Measurements from ENCODE around the gene INAFM2. TPM values are rescaled to one million over a fixed set of nuclear protein-coding genes. Genes with fewer than 3 reads are reported as not detected.

The INAFM2 gene
- total and polyA plus RNA-seq, 9 of the 15 experiments (the other 6 are each of a cell fraction or from before 2014, with no cell fraction given): 11.8 to 43.1 (median 27.2) TPM

- intact Hi-C loops (cut with micrococcal nuclease) (loop anchor here (5.0 kb wide), 1 partner anchor 64 kb away; no protein-coding TSS in a partner anchor), in situ Hi-C loops (cut with MboI) (no loop called here)
- no peaks in the 10 kb centered on the region for H3K9me3 ChIP-seq (replicated peaks; ENCODE audit: control insufficient read depth, insufficient read depth, low read depth, low read length)
- peaks cover 0 to 9% of the 10 kb centered on the region in 2 experiments; a peak in 1 of 5 replicates for H3K27me3 ChIP-seq (ENCODE audit: control insufficient read depth in 2 of 2, insufficient read depth in 2 of 2, low read length in 2 of 2)
- H3K9ac ChIP-seq (ENCODE audit: insufficient read depth in 1 of 2, low read depth in 2 of 2, low read length in 2 of 2): peak overlapping the region in 1 of 2 experiments; percentile 75; a peak in 2 of 4 replicates
- ChIA-PET CTCF (ENCODE audit: low intra/inter-chr PET ratio) (no interaction called here), POLR2A (interaction anchor here (0.6 kb wide), 1 partner anchor 61 kb away, joined by 3 read pairs; no protein-coding TSS in a partner anchor)
- H3K79me2 ChIP-seq (ENCODE audit: control insufficient read depth, insufficient read depth, low read length): no peaks in the 10 kb centered on the region
- 23% methylated on average over 21 of the region's 31 CpGs for WGBS (ENCODE audit: insufficient coverage, low coverage, missing lambda C conversion rate)
- H3K4me1 ChIP-seq (replicated peaks in 1 of 2; ENCODE audit: control insufficient read depth in 2 of 2, insufficient read depth in 2 of 2, low read length in 2 of 2): peaks cover 6 to 26% of the 10 kb centered on the region in 2 experiments; a peak in 4 of 5 replicates
- no TSS peak for BruUV-seq (replicated peaks)
- H3K27ac ChIP-seq (ENCODE audit: extremely low read depth, low read depth, low read length): no peak overlapping the region
- peak overlapping the region; percentile 66 for H3K4me2 ChIP-seq (ENCODE audit: insufficient read depth, low read length)
- ATAC-seq (peak; percentile 56), DNase-seq (ENCODE audit: extremely low read depth in 1 of 4, low spot score in 3 of 4) (peak; percentile 52 to 81 (median 67)), FAIRE-seq (no peak)
- no peaks in the 10 kb centered on the region for H4K20me1 ChIP-seq (replicated peaks; ENCODE audit: control insufficient read depth, insufficient read depth, low read length)
- peak overlapping the region; percentile 53 for H3K4me3 ChIP-seq
- peak overlapping the region; percentile 69; the same call in 1 of the 2 replicates for H2AFZ ChIP-seq (ENCODE audit: low read depth, low read length)
- no peaks in the 10 kb centered on the region for H3K36me3 ChIP-seq (ENCODE audit: control insufficient read depth, insufficient read depth, low read length)
- H3K9me1 ChIP-seq (ENCODE audit: control insufficient read depth, insufficient read depth, low read length): no peaks in the 10 kb centered on the region
- peak; percentile 21; the same call in 1 of the 2 replicates for TF ChIP-seq ZBTB7A (IDR thresholded peaks at IDR 0.05; ENCODE audit: borderline replicate concordance, control insufficient read depth, low read depth, low read length)
- TF ChIP-seq PTBP1 (IDR thresholded peaks at IDR 0.05; ENCODE audit: low read depth, low read length): no peak
- 0 out of 2 replicates have a peak, but pooled peaks have one; percentile 0 for TF ChIP-seq CXXC5 (CRISPR knock-in tag; IDR thresholded peaks at IDR 0.05)
- TF ChIP-seq, protein P1, sequence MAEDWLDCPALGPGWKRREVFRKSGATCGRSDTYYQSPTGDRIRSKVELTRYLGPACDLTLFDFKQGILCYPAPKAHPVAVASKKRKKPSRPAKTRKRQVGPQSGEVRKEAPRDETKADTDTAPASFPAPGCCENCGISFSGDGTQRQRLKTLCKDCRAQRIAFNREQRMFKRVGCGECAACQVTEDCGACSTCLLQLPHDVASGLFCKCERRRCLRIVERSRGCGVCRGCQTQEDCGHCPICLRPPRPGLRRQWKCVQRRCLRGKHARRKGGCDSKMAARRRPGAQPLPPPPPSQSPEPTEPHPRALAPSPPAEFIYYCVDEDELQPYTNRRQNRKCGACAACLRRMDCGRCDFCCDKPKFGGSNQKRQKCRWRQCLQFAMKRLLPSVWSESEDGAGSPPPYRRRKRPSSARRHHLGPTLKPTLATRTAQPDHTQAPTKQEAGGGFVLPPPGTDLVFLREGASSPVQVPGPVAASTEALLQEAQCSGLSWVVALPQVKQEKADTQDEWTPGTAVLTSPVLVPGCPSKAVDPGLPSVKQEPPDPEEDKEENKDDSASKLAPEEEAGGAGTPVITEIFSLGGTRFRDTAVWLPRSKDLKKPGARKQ (CRISPR knock-in tag; IDR thresholded peaks at IDR 0.05): no peak
- TF ChIP-seq HMGXB4 (CRISPR knock-in tag; IDR thresholded peaks at IDR 0.05): 0 out of 2 replicates have a peak, but pooled peaks have one; percentile 2
- TF ChIP-seq ZBTB11 (CRISPR knock-in tag; IDR thresholded peaks at IDR 0.05): no peak; a peak in 1 of 6 replicates
- no peak for TF ChIP-seq TFE3 (CRISPR knock-in tag; IDR thresholded peaks at IDR 0.05)
- peak; percentile 52 for TF ChIP-seq HNRNPLL (IDR thresholded peaks at IDR 0.05; ENCODE audit: low read depth, low read length, poor library complexity, severe bottlenecking)
- no peak for TF ChIP-seq ZNF707 (CRISPR knock-in tag; conservative IDR thresholded peaks at IDR 0.05)
These were observed 35.2 kb downstream of the INAFM2 start for GRCh38 chr15:40358471-40359353.

Measured in K562 (cell line).